Measurements from ENCODE around the gene FOXS1.

DNA sequence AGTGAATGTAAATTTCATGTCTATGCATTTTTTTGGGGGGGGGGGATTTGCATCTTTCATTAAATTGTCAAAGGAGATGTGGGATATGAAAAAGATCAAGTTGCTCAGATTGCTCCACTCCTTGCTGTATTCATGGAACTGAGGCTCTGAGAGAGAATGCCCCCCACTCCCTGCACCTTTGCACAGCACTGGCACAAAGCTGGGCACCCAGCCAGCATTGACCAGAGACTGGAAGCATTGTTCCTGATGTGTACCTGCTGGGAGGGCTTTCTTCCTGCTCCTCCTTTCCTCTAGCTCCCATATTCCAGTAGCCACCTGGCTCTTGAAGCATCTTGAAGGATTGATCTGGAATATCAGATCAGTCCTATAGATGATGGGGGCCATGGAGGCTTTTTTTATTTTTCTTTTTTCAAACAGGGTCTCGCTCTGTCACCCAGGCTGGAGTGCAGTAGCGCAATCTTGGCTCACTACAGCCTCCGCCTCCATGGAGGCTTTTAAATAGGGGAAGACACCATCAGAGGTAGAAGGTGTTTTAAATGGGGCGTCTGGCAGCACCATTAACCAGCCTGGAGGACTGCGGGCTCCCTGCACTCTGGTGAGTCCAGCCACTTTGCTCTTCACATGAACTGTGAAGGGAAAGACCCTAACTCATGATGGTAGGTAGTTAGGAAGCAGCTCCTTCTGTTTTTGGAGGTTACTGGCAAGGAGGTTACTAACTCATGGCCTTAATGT is 14.0 kb upstream of the FOXS1 start:
- TF ChIP-seq, protein P1, sequence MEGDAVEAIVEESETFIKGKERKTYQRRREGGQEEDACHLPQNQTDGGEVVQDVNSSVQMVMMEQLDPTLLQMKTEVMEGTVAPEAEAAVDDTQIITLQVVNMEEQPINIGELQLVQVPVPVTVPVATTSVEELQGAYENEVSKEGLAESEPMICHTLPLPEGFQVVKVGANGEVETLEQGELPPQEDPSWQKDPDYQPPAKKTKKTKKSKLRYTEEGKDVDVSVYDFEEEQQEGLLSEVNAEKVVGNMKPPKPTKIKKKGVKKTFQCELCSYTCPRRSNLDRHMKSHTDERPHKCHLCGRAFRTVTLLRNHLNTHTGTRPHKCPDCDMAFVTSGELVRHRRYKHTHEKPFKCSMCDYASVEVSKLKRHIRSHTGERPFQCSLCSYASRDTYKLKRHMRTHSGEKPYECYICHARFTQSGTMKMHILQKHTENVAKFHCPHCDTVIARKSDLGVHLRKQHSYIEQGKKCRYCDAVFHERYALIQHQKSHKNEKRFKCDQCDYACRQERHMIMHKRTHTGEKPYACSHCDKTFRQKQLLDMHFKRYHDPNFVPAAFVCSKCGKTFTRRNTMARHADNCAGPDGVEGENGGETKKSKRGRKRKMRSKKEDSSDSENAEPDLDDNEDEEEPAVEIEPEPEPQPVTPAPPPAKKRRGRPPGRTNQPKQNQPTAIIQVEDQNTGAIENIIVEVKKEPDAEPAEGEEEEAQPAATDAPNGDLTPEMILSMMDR (IDR thresholded peaks at IDR 0.05), result no peak
- no peak for TF ChIP-seq POLR2A (IDR thresholded peaks at IDR 0.05)

Data from tibial nerve (tissue), 3 donors.